HFFc6 (cell line): Measurements from ENCODE around the gene SRGAP3. TPM values are rescaled to one million over a fixed set of nuclear protein-coding genes. Genes with fewer than 3 reads are reported as not detected.

Source experiments
- DNase-seq: peaks from one replicate; pipeline ENCODE4 v3.0.0-alpha.2; 2018
- H3K27ac Mint-ChIP-seq: 2 replicates; pipeline ENCODE4 v1.8.0; 2020; ENCODE audit warnings: mild to moderate bottlenecking, mixed read lengths
- H3K27me3 Mint-ChIP-seq: 2 replicates; pipeline ENCODE4 v1.8.0; 2021; ENCODE audit warnings: mild to moderate bottlenecking, moderate library complexity, mixed read lengths; ENCODE audit not compliant: insufficient read depth
- H3K36me3 Mint-ChIP-seq: 2 replicates; pipeline ENCODE4 v1.8.0; 2021; ENCODE audit warnings: low read depth, mixed read lengths
- H3K4me1 Mint-ChIP-seq: 2 replicates; pipeline ENCODE4 v1.8.0; 2020; ENCODE audit warnings: low read depth, mixed read lengths
- H3K4me3 Mint-ChIP-seq: 2 replicates; pipeline ENCODE4 v1.8.0; 2020; ENCODE audit warnings: mild to moderate bottlenecking, moderate library complexity, mixed read lengths
- H3K9me3 Mint-ChIP-seq: 2 replicates; pipeline ENCODE4 v1.8.0; 2020; ENCODE audit warnings: mild to moderate bottlenecking, mixed read lengths
- CTCF ChIP-seq: fragments of 200-600 bp; sonication (generic); IDR thresholded peaks from 2 replicates; pipeline ENCODE4 v1.5.0; 2021; ENCODE audit warnings: antibody characterized with exemption, mild to moderate bottlenecking
- total RNA-seq, 6 experiments: library from RNA; stranded (reverse); fragmentation: NEBNext Ultra II Directional; extraction: Animal tissue kit (Norgen Biotek cat#: 25700); gene quantifications; 2 replicates in 1 of 6; 3 replicates in 5 of 6; pipeline ENCODE4 v1.2.3, GENCODE V29; 2021

The SRGAP3 gene
- total RNA-seq, 6 experiments from 2014 or later = 0.23 to 0.92 (median 0.77) TPM

- Mint-ChIP-seq H3K36me3 (peaks cover 7% of the 10 kb centered on the region; the same call in 1 of the 2 replicates), H3K27me3 (peaks cover 7% of the 10 kb centered on the region), H3K9me3 (peaks cover 6% of the 10 kb centered on the region), H3K4me3 (no peak overlapping the region), H3K4me1 (no peaks in the 10 kb centered on the region), H3K27ac (no peak overlapping the region)
- no peak for TF ChIP-seq CTCF
- no peak for DNase-seq
Observed at GRCh38 chr3:9064850-9065249, 184.6 kb downstream of the SRGAP3 start.

- Mint-ChIP-seq H3K36me3 (peaks cover 7% of the 10 kb centered on the region; the same call in 1 of the 2 replicates), H3K27me3 (peaks cover 7% of the 10 kb centered on the region), H3K27ac (no peak overlapping the region), H3K4me1 (no peaks in the 10 kb centered on the region), H3K4me3 (no peak overlapping the region), H3K9me3 (peaks cover 6% of the 10 kb centered on the region)
- TF ChIP-seq CTCF = no peak
- DNase-seq = no peak
Observed at GRCh38 chr3:9064251-9064650, 185.2 kb downstream of the SRGAP3 start.

- peaks cover 6% of the 10 kb centered on the region for H3K9me3 Mint-ChIP-seq
- no peak for DNase-seq
Observed at GRCh38 chr3:9062570-9062969, 186.9 kb downstream of the SRGAP3 start.

GRCh38 chr3:9061634-9062033 is 187.8 kb downstream of the SRGAP3 start:
- peaks cover 24% of the 10 kb centered on the region for H3K27me3 Mint-ChIP-seq
- H3K36me3 Mint-ChIP-seq = peaks cover 7% of the 10 kb centered on the region; the same call in 1 of the 2 replicates
- no peak for DNase-seq
- no peak overlapping the region for H3K27ac Mint-ChIP-seq
- H3K4me3 Mint-ChIP-seq = no peak overlapping the region
- no peak for TF ChIP-seq CTCF
- H3K9me3 Mint-ChIP-seq = peaks cover 6% of the 10 kb centered on the region
- H3K4me1 Mint-ChIP-seq = no peaks in the 10 kb centered on the region

More at GRCh38 chr3:9062570-9062969, 186.9 kb downstream of the SRGAP3 start:
- H3K27me3 Mint-ChIP-seq = peaks cover 18% of the 10 kb centered on the region
- peaks cover 7% of the 10 kb centered on the region; the same call in 1 of the 2 replicates for H3K36me3 Mint-ChIP-seq
- TF ChIP-seq CTCF = no peak
- H3K4me3 Mint-ChIP-seq = no peak overlapping the region
- no peak overlapping the region for H3K27ac Mint-ChIP-seq
- H3K4me1 Mint-ChIP-seq = no peaks in the 10 kb centered on the region

GRCh38 chr3:9059489-9060400 is 189.7 kb downstream of the SRGAP3 start:
- Mint-ChIP-seq H3K4me1 (no peaks in the 10 kb centered on the region), H3K4me3 (no peak overlapping the region), H3K36me3 (peaks cover 7% of the 10 kb centered on the region; the same call in 1 of the 2 replicates), H3K27me3 (peaks cover 29% of the 10 kb centered on the region), H3K9me3 (peaks cover 6% of the 10 kb centered on the region), H3K27ac (no peak overlapping the region)
- TF ChIP-seq CTCF = no peak
- no peak for DNase-seq
